NCI-H128 (cell line): Measurements from ENCODE around the gene FARS2.

Experiments
- DNase-seq: peaks from one replicate; lab custom pipeline; 2025; ENCODE audit not compliant: unreplicated experiment; lab: John Stamatoyannopoulos, UW

Gene FARS2

DNA sequence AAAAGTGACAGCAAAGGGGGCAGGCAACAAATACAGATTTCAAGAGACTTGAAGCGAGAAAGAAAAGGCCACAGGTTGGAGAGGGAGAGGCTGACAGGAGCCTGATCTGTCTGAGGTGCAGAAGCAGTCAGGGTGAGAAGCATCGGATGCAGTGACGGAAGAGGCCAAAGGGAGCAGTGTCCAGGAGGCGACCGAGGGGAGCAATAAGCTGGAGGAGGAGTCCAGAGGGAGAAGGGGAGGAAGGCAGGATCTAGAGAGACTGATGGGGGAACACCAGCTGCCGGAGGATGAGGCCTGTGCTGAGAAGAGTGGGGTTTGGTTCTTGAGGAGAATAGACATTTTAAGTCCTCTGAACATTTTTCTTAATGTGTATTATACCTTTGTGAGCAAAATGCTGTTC is 23.8 kb downstream of the FARS2 start:
- no peak for DNase-seq

DNA sequence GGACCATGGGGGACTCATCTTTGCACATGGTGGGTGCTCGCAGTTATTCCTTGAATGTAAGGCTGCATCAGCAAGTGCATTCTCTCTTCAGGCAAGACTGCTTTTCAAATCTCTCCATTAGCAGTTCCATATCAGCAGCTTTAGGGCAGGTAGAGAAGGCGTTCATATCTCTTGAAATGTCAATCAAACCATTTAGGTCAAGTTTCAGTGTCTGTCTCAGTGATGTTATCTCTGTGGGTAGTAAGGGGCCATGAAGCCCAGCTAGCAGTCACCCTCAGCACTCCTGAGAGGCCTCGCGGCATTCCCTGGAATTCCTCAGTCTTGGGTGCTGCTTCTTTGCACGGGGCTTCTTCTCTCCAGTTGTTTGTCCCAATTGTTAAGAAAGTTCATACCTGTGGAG is 24.2 kb downstream of the FARS2 start:
- DNase-seq, result no peak

DNA sequence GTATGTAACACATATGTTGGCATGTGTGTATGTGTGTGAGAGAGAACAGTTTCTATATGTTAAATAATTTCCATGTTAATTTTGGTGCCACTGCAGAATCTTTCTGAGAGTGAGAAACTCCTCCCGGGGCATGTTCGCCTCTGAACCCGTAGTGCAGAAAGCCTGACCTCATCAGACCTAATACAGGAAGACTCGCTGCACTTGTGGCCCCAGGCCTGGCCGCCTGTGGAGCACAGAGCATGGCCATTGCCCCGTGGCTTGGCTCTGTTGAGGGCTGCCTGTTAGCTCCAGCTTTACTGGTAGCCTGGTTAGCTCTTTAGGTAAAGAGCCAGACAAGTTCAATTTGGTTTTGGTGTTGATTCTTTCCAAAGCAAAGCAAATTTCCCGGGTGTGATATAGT is 25.5 kb downstream of the FARS2 start:
- no peak for DNase-seq

DNA sequence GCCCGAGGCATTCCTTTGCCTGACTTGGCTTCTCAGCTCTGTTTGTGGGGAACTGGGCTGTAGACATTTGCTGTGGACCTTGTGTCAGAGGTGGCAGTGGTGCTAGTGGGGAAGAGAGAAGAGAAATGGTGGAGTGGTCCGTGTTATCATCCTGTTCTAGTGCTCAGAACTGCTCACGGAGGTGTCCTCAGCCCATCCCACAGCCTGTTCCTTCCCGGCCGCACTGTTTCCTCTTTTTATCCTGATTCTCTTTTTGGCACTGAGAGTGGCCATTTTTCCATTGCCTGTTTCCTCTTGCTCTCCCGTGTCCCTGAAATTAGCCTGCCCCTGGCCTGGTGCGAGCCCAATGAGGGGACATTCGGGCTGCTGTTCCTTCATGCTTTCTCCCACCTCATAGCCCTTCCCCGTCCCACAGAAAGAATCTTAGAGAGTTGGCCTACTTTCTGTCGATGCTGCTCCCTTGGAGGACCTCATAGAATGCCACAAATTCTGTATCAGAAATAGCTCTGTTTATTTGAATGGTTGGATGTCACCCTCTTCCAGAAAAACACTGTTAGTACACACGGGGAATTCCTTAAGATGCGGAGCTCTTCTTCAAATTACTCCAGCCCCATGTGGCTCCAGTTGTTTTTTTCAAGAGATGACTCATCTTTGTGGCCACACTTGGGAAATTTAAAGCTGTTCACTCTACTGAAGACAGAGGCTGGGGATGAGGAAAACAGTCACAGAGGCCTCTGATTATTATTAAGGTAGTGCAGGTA is 26.1 kb downstream of the FARS2 start:
- DNase-seq, result no peak

DNA sequence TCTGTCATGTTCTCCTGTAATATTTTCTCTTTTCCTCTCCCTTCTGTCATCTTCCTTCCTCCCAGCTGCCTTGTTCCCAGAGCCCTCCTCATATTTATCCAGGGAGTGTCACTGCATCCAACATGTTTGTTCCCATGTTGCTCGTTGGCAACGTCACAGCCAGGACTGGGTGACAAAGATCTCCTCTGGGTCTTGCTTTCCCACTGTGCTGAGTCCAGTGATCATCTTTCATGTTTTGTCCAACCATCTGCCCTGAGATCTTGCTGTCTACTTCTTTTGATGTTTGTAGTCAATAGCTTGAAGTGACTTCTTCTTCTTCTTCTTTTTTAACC is 26.6 kb downstream of the FARS2 start:
- no peak for DNase-seq

DNA sequence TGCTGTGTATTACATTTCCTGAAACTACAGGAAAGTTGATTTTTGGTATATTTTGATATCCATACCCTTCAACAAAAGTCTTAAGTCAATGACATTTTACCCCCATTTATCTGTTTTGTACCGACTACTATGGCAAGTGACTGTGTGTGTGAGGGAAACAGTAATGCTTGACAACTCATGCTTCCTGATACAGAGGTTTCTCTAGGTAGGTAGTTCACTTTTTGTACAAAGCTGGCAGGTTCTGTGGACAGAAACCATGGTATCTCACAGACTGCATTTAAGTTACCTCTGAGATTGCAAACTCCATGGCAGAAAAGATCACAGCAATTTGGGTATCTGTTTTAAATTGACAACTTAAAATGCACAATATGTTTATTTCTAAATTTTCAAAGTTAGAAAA is 28.8 kb downstream of the FARS2 start:
- DNase-seq, result no peak

DNA sequence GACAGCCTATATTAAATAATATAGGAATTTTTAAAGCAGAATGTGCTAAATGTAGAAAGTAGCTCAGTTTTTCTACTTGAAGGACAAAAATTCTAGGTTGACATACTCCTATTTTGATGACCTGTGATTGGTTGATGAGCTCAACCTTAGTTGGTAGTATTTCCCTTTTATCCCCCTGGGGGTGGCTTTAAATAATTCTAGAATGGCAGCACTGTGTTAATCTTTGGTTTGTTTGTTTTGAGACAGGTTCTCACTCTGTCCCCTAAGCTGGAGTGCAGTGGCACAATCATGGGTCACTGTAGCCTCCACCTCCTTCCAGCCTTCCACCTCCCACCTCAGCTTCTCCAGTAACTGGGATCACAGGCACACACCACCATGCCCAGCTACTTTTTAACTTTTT is 29.2 kb downstream of the FARS2 start:
- no peak for DNase-seq

DNA sequence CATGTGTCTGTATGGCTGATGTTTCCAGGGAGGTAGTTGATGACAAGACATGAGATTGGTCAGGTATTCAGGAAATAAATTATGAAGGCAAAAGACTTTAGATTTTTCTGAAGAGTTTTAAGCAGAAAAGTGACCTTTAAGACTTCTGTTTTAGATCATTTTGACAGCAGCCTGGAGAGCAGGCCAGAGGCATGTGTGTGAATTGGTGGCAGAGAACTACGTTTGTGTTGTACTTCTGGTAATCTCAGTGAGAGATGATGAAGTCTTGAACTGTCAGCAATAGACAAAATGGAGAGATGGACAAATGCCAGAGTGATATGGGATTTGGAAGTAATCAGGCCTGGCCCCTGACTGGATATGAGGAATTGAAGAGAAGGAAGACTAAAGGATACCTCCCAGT is 30.8 kb downstream of the FARS2 start:
- no peak for DNase-seq

DNA sequence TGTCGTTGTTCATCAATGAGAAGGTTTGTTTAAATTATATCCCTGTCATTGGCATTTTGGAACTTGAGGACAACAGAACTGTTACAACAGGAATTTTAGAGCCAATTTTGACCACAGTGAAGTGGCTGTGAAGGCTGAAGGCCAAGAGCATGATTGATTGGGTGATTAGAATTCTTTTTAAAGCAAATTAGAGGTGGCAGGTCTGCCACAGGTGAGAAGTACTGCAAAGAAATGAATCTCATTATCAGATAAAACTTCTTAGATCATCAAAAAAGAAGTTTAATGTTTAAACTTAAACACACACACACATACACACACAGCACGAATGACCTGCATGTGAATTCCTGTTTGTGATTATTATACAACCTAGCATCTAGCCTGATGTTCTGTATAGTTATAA is 32.4 kb downstream of the FARS2 start:
- no peak for DNase-seq

DNA sequence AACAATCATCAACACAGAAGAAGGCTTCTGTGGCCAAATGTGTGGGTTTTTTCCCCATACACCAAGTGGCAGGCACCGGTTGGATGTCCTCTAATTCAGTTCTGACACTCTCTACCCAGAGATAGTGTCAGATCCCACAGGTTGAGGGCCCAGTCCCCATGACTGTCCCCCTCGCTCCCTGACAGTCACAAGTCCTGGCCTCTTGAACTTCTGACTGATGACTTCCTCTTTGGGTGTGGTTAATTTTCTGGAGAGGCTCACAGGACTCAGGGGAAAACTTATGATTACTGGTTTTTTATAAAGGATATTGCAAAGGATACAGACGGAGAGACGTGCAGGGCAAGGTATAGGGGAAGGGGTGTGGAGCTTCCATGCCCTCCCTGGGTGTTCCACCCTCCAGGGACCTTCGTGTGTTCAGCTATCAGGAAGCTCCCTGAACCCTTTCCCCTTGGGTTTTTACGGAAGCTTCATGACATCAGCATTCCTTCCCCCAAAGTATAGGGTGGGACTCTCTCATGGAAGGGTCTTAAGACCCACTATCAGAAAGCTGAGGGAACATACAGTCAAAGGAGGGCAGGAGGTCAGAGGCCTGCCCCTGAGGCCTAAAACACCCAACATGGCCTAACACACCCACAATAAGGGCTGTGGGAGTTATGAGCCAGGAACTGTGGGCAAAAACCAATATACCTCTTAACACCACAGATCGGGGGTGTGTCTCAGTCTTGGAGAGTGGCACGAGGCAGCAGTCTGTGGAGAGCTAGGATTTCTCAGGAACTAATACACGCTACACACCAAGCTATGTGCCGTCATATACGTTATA is 33.3 kb downstream of the FARS2 start:
- DNase-seq, result no peak

DNA sequence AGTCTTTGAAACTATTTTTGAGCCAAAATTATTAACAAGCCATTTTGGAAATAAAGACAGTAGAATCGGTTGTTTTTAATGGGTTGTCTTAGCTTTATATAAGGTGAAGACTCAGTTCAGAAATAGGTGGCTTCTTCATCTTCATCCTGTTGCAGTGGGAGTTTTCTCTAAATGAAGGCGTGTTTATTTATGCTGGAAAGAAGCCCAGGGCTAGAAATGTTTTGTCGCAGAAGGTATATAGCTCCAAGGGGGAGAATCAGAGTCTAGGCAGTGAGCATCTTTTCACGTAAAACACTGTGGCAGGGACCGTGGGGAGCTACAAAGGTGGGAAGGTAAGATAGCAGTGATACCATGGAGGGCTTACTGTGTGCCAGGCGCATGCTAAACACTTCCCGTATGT is 34.3 kb downstream of the FARS2 start:
- DNase-seq, result no peak

DNA sequence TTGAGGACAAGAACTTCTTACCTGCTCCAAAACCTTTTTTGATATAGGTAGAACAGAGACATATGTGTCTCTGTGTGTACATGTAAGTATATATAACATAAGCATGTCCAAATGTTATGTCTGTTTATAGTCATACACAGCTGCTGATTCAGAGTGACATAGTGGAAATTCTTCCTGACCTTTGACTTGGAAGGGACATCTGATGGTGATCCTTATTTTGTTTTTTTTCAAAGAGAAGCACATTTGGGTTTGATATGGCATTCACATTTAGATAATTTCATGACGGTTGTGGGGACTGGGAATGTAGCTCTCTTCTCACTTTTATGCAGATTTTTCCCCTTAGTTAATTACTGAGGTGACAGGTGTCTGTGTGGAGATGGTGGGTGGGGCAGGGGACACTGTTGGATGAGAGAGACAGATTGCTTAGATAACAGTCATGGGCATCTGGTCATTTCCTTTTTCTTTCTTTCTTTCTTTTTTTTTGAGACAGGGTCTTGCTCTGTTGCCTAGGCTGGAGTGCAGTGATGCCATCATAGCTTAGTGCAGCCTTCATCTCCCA is 39.0 kb downstream of the FARS2 start:
- DNase-seq, result no peak

DNA sequence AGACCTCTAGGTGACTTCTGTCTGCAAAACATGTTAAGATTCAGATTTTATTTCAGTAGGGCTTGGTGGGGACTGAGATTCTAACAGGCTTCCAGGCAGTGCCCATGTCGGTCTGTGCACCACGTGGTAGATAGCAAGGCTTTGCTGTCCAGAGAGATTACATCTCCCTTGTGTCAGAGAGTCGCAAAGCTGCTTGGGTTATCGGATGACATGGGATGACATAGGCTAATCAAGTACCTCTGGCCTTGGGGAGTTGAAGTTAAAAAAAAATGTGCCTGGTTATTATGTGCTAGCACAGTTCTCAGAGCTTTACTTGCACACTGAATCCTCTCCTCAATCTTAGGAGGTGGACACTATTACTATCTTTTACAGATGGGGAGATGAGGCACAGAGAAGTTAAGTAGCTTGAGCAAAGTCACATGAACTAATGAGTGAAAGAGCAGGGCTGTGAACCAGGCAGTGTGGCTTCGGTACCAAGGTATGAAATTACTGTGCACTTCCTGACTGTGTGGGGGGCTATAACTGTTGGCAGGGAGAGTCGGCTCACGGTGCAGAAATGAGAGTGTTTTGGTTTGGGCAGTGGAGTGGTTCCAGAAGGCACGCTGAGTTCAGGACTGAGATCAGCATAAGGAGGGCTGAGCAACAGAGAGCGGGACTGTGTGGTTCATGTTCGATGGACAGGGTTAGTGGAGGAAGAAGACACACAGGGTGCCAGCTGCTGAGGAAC is 41.1 kb downstream of the FARS2 start:
- DNase-seq, result no peak

DNA sequence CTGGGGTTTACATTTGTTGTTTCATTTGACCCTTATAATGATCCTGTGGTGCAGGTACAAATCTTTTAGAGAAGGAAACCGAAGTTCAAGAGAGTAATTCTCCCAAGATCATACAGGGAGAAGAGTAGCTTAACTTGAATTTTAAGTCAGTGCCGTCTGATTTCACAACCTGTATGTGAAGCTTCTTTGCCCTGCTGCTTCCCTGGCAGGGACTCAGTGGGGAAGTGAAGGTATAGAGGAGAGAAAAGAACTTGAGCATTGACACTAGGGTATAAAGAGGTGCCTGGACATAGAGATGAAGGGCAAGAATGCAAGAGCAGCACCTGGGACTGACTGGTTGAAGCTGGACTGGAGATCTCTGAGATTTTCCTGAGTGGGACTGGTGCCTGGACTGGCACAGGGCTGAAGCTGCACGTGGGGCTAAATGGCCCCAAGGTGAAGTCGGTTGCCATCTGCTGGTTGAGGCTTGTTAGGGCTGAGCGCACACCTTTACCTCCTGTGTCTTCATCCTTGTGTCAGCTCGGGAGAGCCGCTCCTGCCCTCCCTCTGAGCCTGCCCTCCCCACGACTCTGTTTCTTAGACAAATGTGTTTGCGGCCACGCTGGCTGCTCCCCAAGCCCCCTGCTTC is 41.8 kb downstream of the FARS2 start:
- no peak for DNase-seq

DNA sequence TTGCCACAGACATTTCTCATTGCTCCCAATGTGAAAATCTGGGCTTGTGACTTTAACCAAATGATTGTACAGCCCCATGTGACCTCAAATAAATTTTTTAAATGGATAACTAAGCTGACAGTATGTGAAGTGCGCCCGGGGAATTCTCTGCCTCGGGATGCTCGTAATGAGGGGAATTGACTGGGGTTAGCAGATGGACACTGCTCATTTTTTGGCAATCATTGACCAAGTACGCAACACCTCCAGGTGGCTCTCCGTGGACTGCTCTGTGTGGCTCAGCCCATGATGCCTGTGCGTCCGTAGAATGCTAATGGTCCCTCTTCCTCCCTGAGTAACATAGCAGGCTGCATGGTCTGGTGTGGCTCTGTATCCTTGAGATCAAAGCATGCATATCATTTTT is 42.4 kb downstream of the FARS2 start:
- no peak for DNase-seq

DNA sequence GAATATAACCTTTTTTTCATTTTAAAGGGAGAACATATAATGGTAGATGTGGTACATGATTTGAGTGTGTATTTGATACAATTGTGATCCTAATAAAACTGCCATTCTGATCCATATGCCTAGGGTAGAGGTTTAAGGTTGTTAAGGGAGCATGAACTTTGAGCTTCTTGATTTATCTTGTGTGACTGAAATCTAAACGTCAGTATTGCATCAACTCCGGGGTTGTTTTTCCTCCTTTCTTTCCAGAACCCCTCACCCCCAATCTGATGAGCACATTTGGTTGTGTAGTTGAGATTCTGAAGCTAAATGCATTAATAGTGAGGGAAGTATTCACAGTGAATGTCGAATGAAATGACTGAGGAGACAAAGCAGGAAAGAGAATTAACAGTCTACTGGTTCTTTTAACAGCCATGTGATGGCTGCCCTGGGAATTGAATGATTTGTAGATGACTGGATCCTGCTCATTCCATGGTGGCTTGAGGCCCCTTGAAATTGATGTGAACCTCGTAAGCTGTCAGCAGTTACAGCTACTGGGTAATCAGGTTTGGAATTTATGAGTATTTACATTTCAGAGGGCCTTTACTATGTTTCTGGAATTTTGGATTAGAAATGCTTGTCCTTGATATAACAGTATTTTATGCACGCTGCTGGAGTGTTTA is 44.8 kb downstream of the FARS2 start:
- DNase-seq, result no peak

DNA sequence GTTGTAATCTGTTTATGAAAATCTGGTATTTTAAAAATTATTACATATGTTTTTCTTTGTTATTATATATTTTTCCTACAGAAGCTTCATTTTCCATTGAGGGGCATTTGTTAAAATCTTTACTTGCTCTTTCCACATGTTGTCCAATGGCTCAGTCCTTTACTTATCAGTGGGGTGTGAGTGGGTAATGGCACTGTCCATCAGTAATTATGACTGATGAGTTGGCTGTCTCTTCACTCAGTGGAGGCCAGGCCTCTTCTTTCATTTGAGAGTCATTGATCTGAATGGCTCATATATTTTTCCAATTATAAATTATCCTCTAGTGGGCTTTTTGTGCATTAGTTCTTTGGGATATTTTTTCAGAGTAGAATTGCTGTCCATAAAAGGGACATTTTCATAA is 45.7 kb downstream of the FARS2 start:
- DNase-seq, result no peak

DNA sequence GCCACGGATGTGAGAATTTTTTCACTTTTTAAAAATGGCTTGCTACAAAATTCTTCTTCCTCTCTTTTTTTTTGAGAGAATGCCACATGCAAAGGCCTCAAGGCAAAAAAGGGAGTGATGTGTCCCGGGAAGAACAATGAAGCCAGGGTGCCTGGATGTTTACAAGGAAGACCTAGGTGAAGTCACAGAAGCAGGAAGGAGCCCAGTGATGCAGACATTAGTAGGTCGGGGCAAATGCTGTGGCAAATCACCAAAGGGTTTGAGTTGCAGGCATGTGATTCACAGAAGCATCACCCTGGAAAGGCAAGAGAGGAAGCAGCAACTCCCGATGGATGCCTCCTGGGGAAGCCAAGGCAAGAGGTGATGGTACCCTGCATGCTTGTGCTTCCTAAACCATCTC is 46.8 kb downstream of the FARS2 start:
- no peak for DNase-seq

DNA sequence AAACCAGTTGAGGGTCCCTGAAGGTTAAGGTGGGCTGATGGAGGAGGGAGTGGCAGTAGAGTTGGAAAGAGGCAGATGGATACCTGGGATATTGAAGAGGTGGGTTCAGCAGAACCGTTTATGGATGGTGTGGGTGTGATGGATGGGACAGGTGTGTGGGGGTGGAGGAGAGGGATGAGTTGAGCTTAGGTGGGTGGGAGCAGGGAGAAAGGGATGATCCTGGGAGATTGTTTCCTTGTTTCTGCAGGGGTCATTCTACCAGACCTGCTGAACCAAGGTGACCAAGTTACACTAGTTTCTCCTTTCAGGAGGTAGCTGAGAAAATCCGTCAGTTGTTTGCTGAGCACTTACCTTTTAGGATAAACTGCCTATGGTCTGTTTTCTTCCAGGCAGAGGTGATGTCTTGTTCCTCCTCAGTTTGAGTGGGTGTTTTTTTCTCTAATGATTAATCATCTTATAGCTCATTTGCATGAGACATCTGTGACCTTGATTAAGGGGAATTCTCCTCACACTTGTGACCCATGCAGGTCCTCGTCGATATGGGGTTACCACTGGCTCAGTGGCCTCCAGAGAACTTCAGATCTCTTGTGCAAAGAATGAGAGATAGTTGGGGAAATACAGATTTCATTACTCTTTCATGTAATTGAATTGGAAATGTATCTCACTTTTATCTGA is 53.0 kb downstream of the FARS2 start:
- no peak for DNase-seq

DNA sequence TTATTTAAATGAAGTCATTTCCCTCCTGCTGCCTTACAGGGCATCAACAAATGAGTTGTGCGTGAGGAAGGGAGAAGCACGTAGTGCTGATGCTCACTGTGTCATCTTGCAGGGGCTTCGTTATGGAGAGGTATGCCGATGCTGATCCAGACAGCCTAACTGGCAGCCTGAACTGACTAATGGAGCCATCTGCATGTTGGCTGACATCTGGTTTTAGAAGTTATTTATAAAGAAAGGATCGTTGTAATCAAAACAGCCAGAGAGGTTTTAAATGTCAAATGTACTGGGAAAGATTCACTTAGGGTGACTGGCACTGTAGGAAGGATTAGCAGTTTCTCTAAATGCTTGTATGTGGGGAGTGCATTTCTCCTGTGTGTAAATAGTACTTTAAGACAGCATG is 54.6 kb downstream of the FARS2 start:
- DNase-seq, result no peak
